T-cell (primary cell): ENCODE results near the gene ARHGEF16. TPM values are rescaled to one million over a fixed set of nuclear protein-coding genes. Genes with fewer than 3 reads are reported as not detected.

Experiments
- ATAC-seq, 4 experiments: fragments of 200-7000 bp in 3 of 4; fragments of 150-1000 bp in 1 of 4; cut with Tn5 transposase; replicated peaks in 1 of 4; 1 replicate in 3 of 4; 2 replicates in 1 of 4; pipeline ENCODE4 v1.10.0; 2021; ENCODE audit warnings: moderate library complexity in 3 of 4, mild to moderate bottlenecking in 2 of 4, moderate number of reproducible peaks in 1 of 4
- CTCF ChIA-PET, 2 donors: fragments of 300-600 bp; sonication (Branson Sonifier 250); formaldehyde crosslinking; loops; one replicate each; lab custom pipeline; 2022; ENCODE audit warnings: antibody characterized with exemption in 2 of 2; lab: Charles Lee
- POLR2A ChIA-PET, 2 donors: fragments of 300-600 bp; sonication (Branson Sonifier 250); formaldehyde crosslinking; loops; one replicate each; lab custom pipeline; 2022; ENCODE audit warnings: antibody characterized with exemption in 2 of 2; lab: Charles Lee
- DNase-seq, 35 experiments: peaks; one replicate each; pipeline versions ENCODE4 v3.0.0 to v3.0.0-alpha.2; 2013 to 2023
- H3K27ac ChIP-seq: one replicate; pipeline ENCODE4 v1.5.1; 2013; ENCODE audit warnings: low read length
- H3K27me3 ChIP-seq, 2 experiments: replicated peaks in 1 of 2; 1 replicate in 1 of 2; 2 replicates in 1 of 2; pipeline versions ENCODE4 v1.6.1 to v1.7.0; 2013; ENCODE audit warnings: low read length in 1 of 2, mixed read lengths in 1 of 2; ENCODE audit not compliant: control insufficient read depth in 2 of 2, insufficient read depth in 2 of 2; ENCODE audit errors: extremely low read depth in 1 of 2
- H3K36me3 ChIP-seq, 2 donors: 1 replicate in 1 of 2; 2 replicates in 1 of 2; pipeline versions ENCODE4 v1.6.1 to v1.7.0; 2013; ENCODE audit warnings: low read length in 1 of 2; ENCODE audit not compliant: control insufficient read depth in 2 of 2, insufficient read depth in 1 of 2; ENCODE audit errors: extremely low read depth in 1 of 2
- H3K4me1 ChIP-seq, 2 experiments: 1 replicate in 1 of 2; 2 replicates in 1 of 2; pipeline versions ENCODE4 v1.6.1 to v1.7.0; 2013; ENCODE audit warnings: low read length in 2 of 2, mixed read lengths in 1 of 2; ENCODE audit not compliant: insufficient read depth in 2 of 2, control insufficient read depth in 1 of 2; ENCODE audit errors: extremely low read depth in 1 of 2
- H3K4me3 ChIP-seq, 2 donors: 1 replicate in 1 of 2; 2 replicates in 1 of 2; pipeline versions ENCODE4 v1.5.1 to v1.7.0; 2013; ENCODE audit warnings: mild to moderate bottlenecking in 2 of 2, low read length in 1 of 2, moderate library complexity in 1 of 2; ENCODE audit not compliant: control insufficient read depth in 1 of 2; ENCODE audit errors: extremely low read depth in 1 of 2
- H3K9me3 ChIP-seq: 2 replicates; pipeline ENCODE4 v1.7.0; 2013
- H3K27ac Mint-ChIP-seq, 2 donors: one replicate each; pipeline ENCODE4 v1.8.0; 2020 to 2021; ENCODE audit warnings: mild to moderate bottlenecking in 2 of 2, mixed read lengths in 2 of 2
- H3K27me3 Mint-ChIP-seq, 2 donors: one replicate each; pipeline ENCODE4 v1.8.0; 2021 to 2022; ENCODE audit warnings: mixed read lengths in 2 of 2
- H3K36me3 Mint-ChIP-seq: one replicate; pipeline ENCODE4 v1.8.0; 2021; ENCODE audit warnings: mixed read lengths
- H3K4me1 Mint-ChIP-seq, 3 donors: one replicate each; pipeline ENCODE4 v1.8.0; 2020 to 2022; ENCODE audit warnings: mixed read lengths in 3 of 3, mild to moderate bottlenecking in 1 of 3
- H3K4me3 Mint-ChIP-seq, 3 donors: one replicate each; pipeline ENCODE4 v1.8.0; 2020 to 2022; ENCODE audit warnings: mild to moderate bottlenecking in 3 of 3, mixed read lengths in 3 of 3, moderate library complexity in 3 of 3
- H3K9me3 Mint-ChIP-seq, 3 donors: one replicate each; pipeline ENCODE4 v1.8.0; 2020 to 2022; ENCODE audit warnings: mixed read lengths in 3 of 3
- WGBS: methylation state at CpG from one replicate; pipeline ENCODE4 v1.1.5; 2013; ENCODE audit warnings: missing lambda C conversion rate; ENCODE audit not compliant: insufficient coverage; 5-methylcytosine and 5-hydroxymethylcytosine counted together
- total RNA-seq, 35 experiments: library from RNA in 6 of 35; stranded (reverse) in 6 of 35; fragments of 120-200 nt in 1 of 35; gene quantifications; one replicate each; pipeline versions ENCODE4 v1.2.1 to v1.2.4 and lab custom pipeline; 2013 to 2026

Gene ARHGEF16
- total RNA-seq, 5 donors from 2014 or later (not counting 1 experiment from before 2014, with no cell fraction given): 0.22 to 0.44 (median 0.29) TPM; not detected in 1

DNA sequence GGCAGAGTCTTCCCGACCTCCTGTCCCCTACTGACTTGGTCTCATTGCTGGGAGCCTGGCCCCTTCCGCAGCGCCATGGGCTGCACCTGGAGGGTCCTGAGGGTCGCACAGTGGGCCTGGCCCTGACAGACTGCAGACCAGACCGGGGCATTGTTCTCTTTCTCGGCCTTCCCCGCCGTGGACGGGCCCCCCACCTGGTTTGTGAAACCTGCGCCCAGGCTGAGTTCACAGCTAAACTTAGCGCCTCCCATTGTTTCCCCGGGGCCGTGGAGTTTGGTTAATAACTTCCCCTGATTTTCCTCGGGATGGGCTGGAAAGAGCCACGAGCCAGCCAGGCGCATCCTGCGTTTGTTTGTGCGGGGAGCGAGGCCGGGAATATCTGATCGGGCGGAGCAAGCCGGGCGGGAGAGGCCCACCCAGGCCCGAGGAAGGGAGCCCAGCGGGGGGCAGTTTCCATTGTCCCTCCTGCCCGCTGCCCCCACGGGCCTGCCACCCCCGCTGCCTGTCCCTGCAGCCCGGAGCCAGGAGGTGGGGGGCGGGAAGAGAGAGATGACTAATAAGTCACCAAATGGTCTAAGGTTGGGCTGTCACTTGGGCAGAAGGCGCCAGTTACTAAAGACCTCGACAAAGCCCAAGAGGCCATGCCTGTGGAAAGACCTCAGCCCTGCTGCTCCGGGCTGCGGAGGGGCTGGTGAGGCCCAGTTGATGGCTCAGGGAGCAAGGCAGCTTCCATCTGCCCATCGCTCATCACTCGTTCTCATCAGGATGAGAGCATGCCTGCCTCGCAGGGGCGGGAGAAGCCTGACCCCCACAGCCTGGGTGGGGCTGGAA is 39.0 kb upstream of the ARHGEF16 start:
- Histone ChIP-seq H3K4me3 (no peak overlapping the region), H3K36me3 (no peaks in the 10 kb centered on the region), H3K27me3 (peaks cover 0 to 40% of the 10 kb centered on the region in 2 experiments), H3K27ac (no peak overlapping the region), H3K9me3 (no peaks in the 10 kb centered on the region), H3K4me1 (no peaks in the 10 kb centered on the region)
- H3K36me3 Mint-ChIP-seq: no peaks in the 10 kb centered on the region
- DNase-seq (no peak), ATAC-seq (no peak)
- no peak overlapping the region for H3K27ac Mint-ChIP-seq
- POLR2A ChIA-PET: no interaction called here
- peaks cover 0 to 4% (median 2%) of the 10 kb centered on the region in 3 donors for H3K9me3 Mint-ChIP-seq
- 89% methylated on average over 35 of the region's 39 CpGs for WGBS
- H3K4me1 Mint-ChIP-seq: no peaks in the 10 kb centered on the region
- no peak overlapping the region for H3K4me3 Mint-ChIP-seq
- CTCF ChIA-PET: no interaction called here
- H3K27me3 Mint-ChIP-seq: peaks cover 2 to 3% of the 10 kb centered on the region in 2 donors

DNA sequence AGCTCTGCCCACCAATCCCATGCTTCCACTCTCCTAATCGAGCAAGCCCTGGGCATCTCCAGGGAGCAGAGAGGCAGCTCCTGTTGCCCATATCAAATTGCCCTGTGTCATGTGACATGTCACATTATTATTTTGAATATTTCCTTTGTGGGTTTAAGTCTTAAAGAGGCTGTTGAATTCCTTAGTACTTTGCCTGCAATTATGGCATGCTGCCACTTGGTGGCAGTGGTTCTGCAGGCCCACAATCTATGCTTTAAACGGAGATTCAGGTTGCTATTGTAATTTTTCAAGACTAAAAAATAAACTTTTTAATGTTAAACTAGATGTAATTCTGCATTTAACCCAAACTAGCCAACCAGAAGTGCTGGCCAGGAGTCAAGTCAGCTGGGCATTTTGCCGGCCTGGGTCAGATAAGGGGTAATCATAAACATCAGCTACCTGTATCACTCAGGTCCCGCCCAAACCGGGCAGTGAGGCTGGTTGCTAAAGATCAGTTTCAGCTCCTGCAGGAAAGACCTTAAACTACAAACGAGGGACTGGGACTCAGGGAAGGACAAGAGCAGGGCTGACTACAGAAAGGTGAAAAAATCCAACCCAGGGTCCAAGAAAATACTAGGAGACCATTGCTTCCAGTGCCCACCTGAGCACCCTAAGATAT is 37.3 kb upstream of the ARHGEF16 start:
- no peak overlapping the region for H3K4me3 Mint-ChIP-seq
- H3K27me3 Mint-ChIP-seq: peaks cover 7 to 9% of the 10 kb centered on the region in 2 donors
- ATAC-seq (no peak), DNase-seq (no peak)
- CTCF ChIA-PET: no interaction called here
- Histone ChIP-seq H3K9me3 (no peaks in the 10 kb centered on the region), H3K27ac (no peak overlapping the region), H3K4me3 (no peak overlapping the region), H3K36me3 (no peaks in the 10 kb centered on the region), H3K27me3 (peaks cover 0 to 48% of the 10 kb centered on the region in 2 experiments), H3K4me1 (no peaks in the 10 kb centered on the region)
- no peak overlapping the region for H3K27ac Mint-ChIP-seq
- no peaks in the 10 kb centered on the region for H3K4me1 Mint-ChIP-seq
- no peaks in the 10 kb centered on the region for H3K36me3 Mint-ChIP-seq
- WGBS: 90% methylated on average over 4 of the region's 6 CpGs
- POLR2A ChIA-PET: no interaction called here
- H3K9me3 Mint-ChIP-seq: peaks cover 0 to 4% (median 2%) of the 10 kb centered on the region in 3 donors

DNA sequence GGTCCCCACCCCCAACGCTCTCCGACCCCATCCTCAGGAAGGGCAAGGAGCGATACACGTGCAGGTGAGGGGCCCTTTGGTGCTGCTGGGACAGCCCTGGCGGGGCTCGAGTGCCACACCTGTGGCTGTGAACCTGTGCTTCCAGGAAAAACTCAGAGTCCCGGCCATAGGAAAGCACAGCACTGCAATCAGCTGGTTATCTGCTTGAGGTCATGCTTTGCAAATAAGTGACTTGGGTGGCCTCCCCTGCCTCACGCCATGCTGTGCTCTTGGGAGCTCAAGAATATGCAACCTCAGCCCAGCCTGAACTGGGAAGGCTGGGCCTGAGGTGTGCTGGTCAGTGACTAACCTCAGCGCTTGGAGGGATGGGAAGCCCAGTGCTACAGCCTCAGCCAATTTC is 36.5 kb upstream of the ARHGEF16 start:
- ATAC-seq: no peak
- ChIA-PET POLR2A (no interaction called here), CTCF (no interaction called here)
- Mint-ChIP-seq H3K4me1 (no peaks in the 10 kb centered on the region), H3K36me3 (no peaks in the 10 kb centered on the region), H3K27me3 (peaks cover 7 to 9% of the 10 kb centered on the region in 2 donors), H3K27ac (no peak overlapping the region), H3K4me3 (no peak overlapping the region), H3K9me3 (peaks cover 0 to 4% (median 2%) of the 10 kb centered on the region in 3 donors)
- no peak overlapping the region for H3K27ac ChIP-seq
- no peak overlapping the region for H3K4me3 ChIP-seq
- no peaks in the 10 kb centered on the region for H3K9me3 ChIP-seq
- 91% methylated on average over 6 of the region's 9 CpGs for WGBS
- no peak for DNase-seq
- peaks cover 0 to 54% of the 10 kb centered on the region in 2 experiments for H3K27me3 ChIP-seq
- no peaks in the 10 kb centered on the region for H3K36me3 ChIP-seq
- no peaks in the 10 kb centered on the region for H3K4me1 ChIP-seq

DNA sequence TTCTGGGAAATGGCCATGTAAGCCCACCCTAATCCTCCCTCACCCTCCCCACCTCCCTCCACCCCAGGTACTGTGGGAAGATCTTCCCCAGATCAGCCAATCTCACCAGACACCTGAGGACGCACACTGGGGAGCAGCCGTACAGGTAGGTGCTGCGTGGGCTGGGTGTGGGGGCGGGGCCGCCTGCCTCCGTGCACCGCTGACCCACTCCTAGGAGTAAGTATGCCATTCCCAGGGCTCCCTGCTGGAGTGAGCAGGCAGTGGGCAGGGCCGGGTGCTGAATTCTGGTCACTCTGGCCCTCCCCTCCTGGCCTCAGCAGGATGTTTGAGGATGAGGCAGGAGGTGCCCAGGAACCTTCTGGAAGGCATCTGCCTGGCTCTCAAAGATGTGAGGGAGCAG is 35.9 kb upstream of the ARHGEF16 start:
- Mint-ChIP-seq H3K27me3 (peaks cover 7 to 9% of the 10 kb centered on the region in 2 donors), H3K9me3 (peaks cover 0 to 4% (median 2%) of the 10 kb centered on the region in 3 donors), H3K4me3 (no peak overlapping the region), H3K36me3 (no peaks in the 10 kb centered on the region), H3K4me1 (no peaks in the 10 kb centered on the region), H3K27ac (no peak overlapping the region)
- Histone ChIP-seq H3K27me3 (peaks cover 0 to 60% of the 10 kb centered on the region in 2 experiments), H3K4me1 (no peaks in the 10 kb centered on the region), H3K4me3 (no peak overlapping the region), H3K9me3 (no peaks in the 10 kb centered on the region), H3K36me3 (no peaks in the 10 kb centered on the region), H3K27ac (no peak overlapping the region)
- ATAC-seq: no peak
- DNase-seq: no peak
- ChIA-PET POLR2A (no interaction called here), CTCF (no interaction called here)
- 94% methylated on average over 6 of the region's 8 CpGs for WGBS

DNA sequence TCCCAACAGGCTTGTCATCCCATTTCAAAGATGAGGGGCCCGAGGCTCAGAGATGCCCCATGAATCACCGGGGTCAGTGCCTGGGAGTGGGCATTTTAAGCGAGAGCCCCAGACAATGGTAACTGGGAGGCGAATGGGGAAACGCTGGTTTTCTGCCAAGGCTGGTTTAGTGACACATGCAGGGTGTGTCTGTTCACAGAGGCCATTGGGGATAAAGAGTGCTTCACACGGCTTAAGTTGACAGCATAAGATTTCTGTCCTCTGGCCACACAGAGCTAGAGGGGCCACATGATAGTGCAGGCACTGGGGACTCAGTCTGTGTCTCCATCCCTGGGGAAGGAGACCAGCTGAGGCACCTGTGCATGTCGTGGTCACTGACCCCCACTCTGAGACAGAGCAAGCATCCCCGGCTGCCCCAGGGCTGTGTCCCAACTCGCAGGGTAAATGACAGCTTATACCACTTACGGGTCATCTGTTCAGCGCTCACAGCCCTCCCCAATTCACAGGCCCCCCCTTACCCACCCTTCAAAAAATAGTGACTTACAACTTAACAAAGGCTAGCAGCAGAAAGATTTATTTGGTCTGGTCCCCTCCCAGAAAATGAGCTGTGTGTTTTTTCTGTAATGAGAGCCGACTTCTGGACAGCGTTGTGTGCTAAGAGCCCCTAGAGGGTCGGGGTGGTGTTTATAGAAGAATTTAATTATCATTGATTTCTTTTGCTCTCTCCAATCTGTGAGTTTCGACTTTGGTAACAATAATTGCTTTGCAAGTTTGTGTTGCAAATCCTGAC is 34.9 kb upstream of the ARHGEF16 start:
- CTCF ChIA-PET: interaction anchor here in 1 of 2 donors (0.6 kb wide), 1 partner anchor 1170 kb away, joined by 3 read pairs; no protein-coding TSS in a partner anchor
- H3K27me3 ChIP-seq: peaks cover 0 to 60% of the 10 kb centered on the region in 2 experiments
- Mint-ChIP-seq H3K27ac (no peak overlapping the region), H3K9me3 (peaks cover 0 to 4% (median 2%) of the 10 kb centered on the region in 3 donors), H3K27me3 (peaks cover 7 to 12% of the 10 kb centered on the region in 2 donors), H3K4me3 (no peak overlapping the region), H3K4me1 (peaks cover 0 to 4% (median 0%) of the 10 kb centered on the region in 3 donors), H3K36me3 (no peaks in the 10 kb centered on the region)
- no peak for ATAC-seq
- POLR2A ChIA-PET: no interaction called here
- H3K27ac ChIP-seq: no peak overlapping the region
- no peaks in the 10 kb centered on the region for H3K9me3 ChIP-seq
- WGBS: 80% methylated on average over 9 of the region's 15 CpGs
- H3K4me1 ChIP-seq: peaks cover 0 to 3% of the 10 kb centered on the region in 2 experiments
- no peak overlapping the region for H3K4me3 ChIP-seq
- H3K36me3 ChIP-seq: no peaks in the 10 kb centered on the region
- no peak for DNase-seq
